RWPE2 (cell line): ENCODE measurements around the gene CHPF2.

Experiments used
- ATAC-seq: fragments of 200-7000 bp; cut with Tn5 transposase; 3 replicates; pipeline ENCODE4 v1.9.1; 2021; ENCODE audit warnings: low read depth
- DNase-seq: peaks from one replicate; pipeline ENCODE4 v3.0.0-alpha.2; 2020; ENCODE audit warnings: low spot score
- H3K27ac ChIP-seq: fragments of 450-650 bp; 2 replicates; pipeline ENCODE4 v1.5.1; 2017; ENCODE audit warnings: mild to moderate bottlenecking; ENCODE audit not compliant: poor library complexity, severe bottlenecking
- H3K27me3 ChIP-seq: fragments of 250-450 bp; sonication (Bioruptor Pico); 2 replicates; pipeline ENCODE4 v1.5.1; 2021; ENCODE audit warnings: mild to moderate bottlenecking, moderate library complexity; ENCODE audit not compliant: insufficient read depth, poor library complexity, severe bottlenecking
- H3K36me3 ChIP-seq: fragments of 250-450 bp; sonication (Bioruptor Pico); 2 replicates; pipeline ENCODE4 v1.5.1; 2020; ENCODE audit warnings: low read depth, mild to moderate bottlenecking, moderate library complexity
- H3K4me1 ChIP-seq: fragments of 250-450 bp; sonication (Bioruptor Pico); 2 replicates; pipeline ENCODE4 v1.5.1; 2021; ENCODE audit warnings: mild to moderate bottlenecking, moderate library complexity; ENCODE audit not compliant: insufficient read depth, poor library complexity, severe bottlenecking
- H3K4me3 ChIP-seq: fragments of 250-450 bp; sonication (Bioruptor Pico); 2 replicates; pipeline ENCODE4 v1.5.1; 2021; ENCODE audit warnings: mild to moderate bottlenecking, moderate library complexity; ENCODE audit not compliant: severe bottlenecking
- H3K9me3 ChIP-seq: fragments of 250-450 bp; sonication (Bioruptor Pico); 2 replicates; pipeline ENCODE4 v1.5.1; 2021; ENCODE audit warnings: mild to moderate bottlenecking, moderate library complexity; ENCODE audit not compliant: severe bottlenecking
- TF ChIP-seq, protein P1 (sequence below): fragments of 450-650 bp; IDR thresholded peaks from one replicate; pipeline ENCODE4 v1.5.1; 2017; ENCODE audit warnings: mild to moderate bottlenecking, moderate library complexity; ENCODE audit not compliant: poor library complexity, severe bottlenecking

CHPF2 gene

DNA sequence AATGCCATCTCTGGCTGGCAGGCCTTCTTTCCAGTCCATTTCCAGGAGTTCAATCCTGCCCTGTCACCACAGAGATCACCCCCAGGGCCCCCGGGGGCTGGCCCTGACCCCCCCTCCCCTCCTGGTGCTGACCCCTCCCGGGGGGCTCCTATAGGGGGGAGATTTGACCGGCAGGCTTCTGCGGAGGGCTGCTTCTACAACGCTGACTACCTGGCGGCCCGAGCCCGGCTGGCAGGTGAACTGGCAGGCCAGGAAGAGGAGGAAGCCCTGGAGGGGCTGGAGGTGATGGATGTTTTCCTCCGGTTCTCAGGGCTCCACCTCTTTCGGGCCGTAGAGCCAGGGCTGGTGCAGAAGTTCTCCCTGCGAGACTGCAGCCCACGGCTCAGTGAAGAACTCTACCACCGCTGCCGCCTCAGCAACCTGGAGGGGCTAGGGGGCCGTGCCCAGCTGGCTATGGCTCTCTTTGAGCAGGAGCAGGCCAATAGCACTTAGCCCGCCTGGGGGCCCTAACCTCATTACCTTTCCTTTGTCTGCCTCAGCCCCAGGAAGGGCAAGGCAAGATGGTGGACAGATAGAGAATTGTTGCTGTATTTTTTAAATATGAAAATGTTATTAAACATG, 6.0 kb downstream of the CHPF2 start:
- no peak for DNase-seq
- H3K4me1 ChIP-seq, result no peaks in the 10 kb centered on the region
- H3K27ac ChIP-seq, result no peak overlapping the region
- H3K9me3 ChIP-seq, result no peaks in the 10 kb centered on the region
- ATAC-seq, result no peak
- no peak overlapping the region for H3K4me3 ChIP-seq
- H3K36me3 ChIP-seq, result peaks cover 40% of the 10 kb centered on the region
- no peaks in the 10 kb centered on the region for H3K27me3 ChIP-seq
- TF ChIP-seq, protein P1, sequence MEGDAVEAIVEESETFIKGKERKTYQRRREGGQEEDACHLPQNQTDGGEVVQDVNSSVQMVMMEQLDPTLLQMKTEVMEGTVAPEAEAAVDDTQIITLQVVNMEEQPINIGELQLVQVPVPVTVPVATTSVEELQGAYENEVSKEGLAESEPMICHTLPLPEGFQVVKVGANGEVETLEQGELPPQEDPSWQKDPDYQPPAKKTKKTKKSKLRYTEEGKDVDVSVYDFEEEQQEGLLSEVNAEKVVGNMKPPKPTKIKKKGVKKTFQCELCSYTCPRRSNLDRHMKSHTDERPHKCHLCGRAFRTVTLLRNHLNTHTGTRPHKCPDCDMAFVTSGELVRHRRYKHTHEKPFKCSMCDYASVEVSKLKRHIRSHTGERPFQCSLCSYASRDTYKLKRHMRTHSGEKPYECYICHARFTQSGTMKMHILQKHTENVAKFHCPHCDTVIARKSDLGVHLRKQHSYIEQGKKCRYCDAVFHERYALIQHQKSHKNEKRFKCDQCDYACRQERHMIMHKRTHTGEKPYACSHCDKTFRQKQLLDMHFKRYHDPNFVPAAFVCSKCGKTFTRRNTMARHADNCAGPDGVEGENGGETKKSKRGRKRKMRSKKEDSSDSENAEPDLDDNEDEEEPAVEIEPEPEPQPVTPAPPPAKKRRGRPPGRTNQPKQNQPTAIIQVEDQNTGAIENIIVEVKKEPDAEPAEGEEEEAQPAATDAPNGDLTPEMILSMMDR, result no peak

DNA sequence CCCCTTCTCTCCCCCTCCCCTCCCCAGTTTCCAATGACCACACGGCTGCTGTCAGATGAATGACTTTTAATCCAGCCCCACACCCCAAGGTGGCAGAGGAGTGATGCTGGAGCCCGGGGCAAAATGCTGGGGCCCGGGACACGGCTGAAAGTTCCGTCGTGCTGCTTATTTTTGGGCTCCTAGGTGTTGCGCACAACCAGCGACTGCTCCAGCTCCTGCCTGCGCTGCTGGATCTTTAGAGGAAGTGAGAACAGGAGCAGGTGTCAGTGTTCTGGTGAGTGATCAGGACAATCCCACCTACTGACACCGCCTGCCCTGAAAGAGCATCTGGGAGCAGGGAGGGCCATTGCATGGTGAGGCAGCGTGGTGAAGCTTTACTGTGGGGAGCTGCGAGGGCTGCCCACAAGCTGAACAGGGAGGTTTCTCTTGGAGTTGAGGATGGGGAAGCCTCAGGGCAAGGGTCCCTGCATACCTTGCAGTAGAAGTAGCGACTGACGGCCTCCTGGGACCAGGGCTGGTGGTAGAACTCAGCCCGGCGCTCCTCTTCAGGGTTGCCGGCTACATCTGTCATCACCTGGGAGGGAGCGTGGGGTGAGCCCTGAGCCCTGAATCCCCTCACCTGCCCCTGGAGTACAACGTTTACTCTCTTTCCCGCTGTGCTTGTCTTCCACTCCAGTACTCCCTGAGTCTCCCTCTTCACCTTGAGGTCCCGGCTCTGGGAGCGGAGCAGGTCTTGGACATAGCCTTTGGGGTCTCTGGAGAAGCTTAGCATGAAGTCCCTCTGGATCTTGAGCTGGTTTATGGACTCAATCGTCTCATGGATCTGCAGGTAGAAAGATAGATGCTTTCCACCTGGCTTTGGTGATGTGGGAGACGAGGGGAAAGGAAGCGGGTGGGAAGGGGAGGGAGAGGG, 6.9 kb downstream of the CHPF2 start:
- Histone ChIP-seq H3K9me3 (no peaks in the 10 kb centered on the region), H3K27ac (no peak overlapping the region), H3K4me3 (no peak overlapping the region), H3K27me3 (no peaks in the 10 kb centered on the region), H3K36me3 (peaks cover 31% of the 10 kb centered on the region), H3K4me1 (no peaks in the 10 kb centered on the region)
- no peak for DNase-seq
- no peak for ATAC-seq
- TF ChIP-seq, protein P1, result no peak

DNA sequence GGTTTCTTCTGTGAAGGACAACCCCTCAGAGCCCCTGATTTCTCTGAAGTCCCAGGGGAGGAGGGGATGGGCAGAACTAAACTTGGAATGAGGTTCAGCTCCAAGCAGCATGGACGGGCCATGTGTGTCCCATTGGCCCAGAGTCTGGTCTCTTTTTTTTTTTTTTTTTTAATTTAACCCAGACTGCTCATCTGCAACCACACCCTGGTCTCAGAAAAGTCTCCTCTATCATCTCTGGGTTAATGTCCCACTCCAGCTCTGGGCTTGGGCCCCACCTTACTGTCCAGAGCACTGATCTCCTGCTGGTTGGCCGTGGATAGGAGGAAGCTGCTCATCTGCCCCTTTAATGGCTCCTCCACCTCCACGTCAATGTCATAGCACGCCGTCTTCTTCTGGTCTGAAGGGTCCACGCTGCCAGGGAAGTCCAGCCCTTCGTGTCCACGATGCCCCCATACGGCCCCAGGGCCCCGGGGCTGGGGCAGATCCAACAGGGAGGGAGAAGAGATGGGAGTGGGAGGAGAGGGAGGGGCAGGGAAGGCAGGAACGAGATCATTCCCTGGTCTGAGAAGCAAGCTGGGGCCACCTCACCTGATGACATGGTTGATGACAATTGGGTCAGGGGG, 7.7 kb downstream of the CHPF2 start:
- Histone ChIP-seq H3K27ac (no peak overlapping the region), H3K4me3 (no peak overlapping the region), H3K36me3 (peaks cover 23% of the 10 kb centered on the region)

DNA sequence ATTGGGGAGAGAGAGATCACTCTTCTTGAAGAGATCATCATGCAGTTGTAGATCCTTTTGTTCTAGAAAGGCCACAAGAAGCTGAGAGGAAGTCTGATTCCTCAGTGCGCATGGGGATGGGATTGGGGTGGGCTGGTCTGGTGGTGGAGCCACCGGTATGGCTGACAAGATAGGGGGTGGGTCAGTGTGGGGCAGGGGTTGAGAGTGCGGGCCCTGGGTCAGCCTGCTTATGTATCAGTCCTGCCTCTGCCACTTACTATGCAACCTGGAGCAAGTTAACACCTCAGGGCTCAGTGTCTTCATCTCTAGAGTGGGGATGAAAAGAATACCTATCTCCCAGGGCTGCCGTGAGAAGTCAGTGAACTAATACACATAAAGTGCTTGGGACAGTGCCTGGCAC, 8.3 kb downstream of the CHPF2 start:
- Histone ChIP-seq H3K4me3 (no peak overlapping the region), H3K4me1 (no peaks in the 10 kb centered on the region), H3K36me3 (peaks cover 18% of the 10 kb centered on the region), H3K9me3 (no peaks in the 10 kb centered on the region), H3K27ac (no peak overlapping the region), H3K27me3 (peaks cover 9% of the 10 kb centered on the region)
- DNase-seq, result no peak
- ATAC-seq, result no peak
- TF ChIP-seq, protein P1, result no peak

More for the DNA sequence above, 7.7 kb downstream of the CHPF2 start:
- H3K27me3 ChIP-seq, result peaks cover 6% of the 10 kb centered on the region
- no peaks in the 10 kb centered on the region for H3K9me3 ChIP-seq
- ATAC-seq (no peak), DNase-seq (no peak)
- no peaks in the 10 kb centered on the region for H3K4me1 ChIP-seq
- TF ChIP-seq, protein P1, result no peak
